Measurements from ENCODE around the gene IL31RA. TPM values are rescaled to one million over a fixed set of nuclear protein-coding genes. Genes with fewer than 3 reads are reported as not detected.

IL31RA gene
- total and polyA plus RNA-seq, 7 donors: 0.04 to 2.0 (median 0.20) TPM; not detected in 2

DNA sequence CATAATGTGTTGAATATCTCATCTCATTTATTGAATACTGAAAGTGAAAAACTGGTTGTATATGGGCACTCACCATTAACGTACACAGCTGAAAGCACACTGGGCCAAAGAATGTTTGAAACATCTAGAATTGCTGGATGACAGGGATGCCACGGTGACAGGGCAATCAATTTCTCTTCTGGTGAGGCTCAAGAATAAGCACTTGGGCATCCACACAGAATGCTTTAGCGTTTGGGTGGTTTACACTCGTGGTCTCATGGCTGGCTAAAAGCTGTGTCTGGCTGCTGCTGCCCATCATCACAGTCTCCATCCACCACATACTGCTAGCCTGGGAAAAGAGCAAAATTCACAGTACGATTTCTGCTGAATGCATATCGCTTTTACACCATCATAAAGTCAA is 30.7 kb upstream of the IL31RA start:
- DNase-seq (no peak), ATAC-seq (no peak)
- Histone ChIP-seq H3K27ac (no peak overlapping the region), H3K4me1 (no peaks in the 10 kb centered on the region), H3K9me3 (no peaks in the 10 kb centered on the region), H3K36me3 (ENCODE audit: insufficient read depth in 1 of 2, low read depth in 1 of 2) (no peaks in the 10 kb centered on the region), H3K27me3 (ENCODE audit: insufficient read depth in 3 of 3, low read length in 2 of 3) (peaks cover 0 to 35% (median 0%) of the 10 kb centered on the region in 3 donors), H3K4me3 (no peak overlapping the region)
- intact Hi-C loops (cut with DNase I): no loop called here
- WGBS, 3 donors: 52 to 59% (median 57%) methylated on average over 6 of the region's 6 CpGs
- TF ChIP-seq, protein P1, sequence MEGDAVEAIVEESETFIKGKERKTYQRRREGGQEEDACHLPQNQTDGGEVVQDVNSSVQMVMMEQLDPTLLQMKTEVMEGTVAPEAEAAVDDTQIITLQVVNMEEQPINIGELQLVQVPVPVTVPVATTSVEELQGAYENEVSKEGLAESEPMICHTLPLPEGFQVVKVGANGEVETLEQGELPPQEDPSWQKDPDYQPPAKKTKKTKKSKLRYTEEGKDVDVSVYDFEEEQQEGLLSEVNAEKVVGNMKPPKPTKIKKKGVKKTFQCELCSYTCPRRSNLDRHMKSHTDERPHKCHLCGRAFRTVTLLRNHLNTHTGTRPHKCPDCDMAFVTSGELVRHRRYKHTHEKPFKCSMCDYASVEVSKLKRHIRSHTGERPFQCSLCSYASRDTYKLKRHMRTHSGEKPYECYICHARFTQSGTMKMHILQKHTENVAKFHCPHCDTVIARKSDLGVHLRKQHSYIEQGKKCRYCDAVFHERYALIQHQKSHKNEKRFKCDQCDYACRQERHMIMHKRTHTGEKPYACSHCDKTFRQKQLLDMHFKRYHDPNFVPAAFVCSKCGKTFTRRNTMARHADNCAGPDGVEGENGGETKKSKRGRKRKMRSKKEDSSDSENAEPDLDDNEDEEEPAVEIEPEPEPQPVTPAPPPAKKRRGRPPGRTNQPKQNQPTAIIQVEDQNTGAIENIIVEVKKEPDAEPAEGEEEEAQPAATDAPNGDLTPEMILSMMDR (IDR thresholded peaks at IDR 0.05): no peak

DNA sequence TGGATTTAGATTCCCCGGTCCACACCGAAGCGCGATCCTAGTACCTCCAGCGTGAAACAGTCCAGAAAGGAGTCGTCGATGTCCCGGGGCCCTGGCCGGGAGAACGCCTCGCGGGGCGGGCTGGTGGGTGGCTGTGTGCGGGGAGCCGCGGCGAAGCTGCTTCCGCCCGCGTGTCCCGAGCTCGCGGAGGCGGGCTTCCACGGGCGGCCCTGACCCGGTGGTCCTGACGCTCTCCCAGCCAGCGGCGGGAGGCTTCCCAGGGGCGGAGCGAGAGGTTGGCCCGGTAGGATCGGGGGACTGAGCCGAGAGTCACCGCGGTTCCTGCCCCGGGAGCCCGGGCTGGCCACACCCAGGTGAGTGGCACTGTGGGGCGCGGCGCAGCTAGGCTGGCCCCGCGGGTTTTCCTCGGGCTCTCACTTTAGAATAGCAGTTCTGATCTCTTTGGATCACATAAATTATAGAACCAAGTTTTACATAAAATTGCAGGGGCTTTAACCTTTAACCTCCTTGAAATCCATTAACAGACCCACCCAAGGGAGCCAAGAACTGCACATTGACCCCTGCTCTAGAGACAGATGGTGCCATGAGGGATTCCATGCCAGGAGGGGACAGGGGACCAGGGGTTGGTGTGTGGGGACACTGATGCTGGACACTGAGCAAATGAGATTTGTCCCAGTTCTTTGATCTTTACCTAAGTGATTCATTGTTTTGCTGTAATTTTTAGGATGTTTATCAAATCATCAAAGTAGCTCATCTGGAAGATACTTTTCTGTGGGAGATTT is 29.2 kb upstream of the IL31RA start:
- Histone ChIP-seq H3K27me3 (ENCODE audit: insufficient read depth in 3 of 3, low read length in 2 of 3) (peaks cover 0 to 40% (median 0%) of the 10 kb centered on the region in 3 donors), H3K4me3 (peak overlapping the region; percentile 58), H3K9me3 (no peaks in the 10 kb centered on the region), H3K36me3 (ENCODE audit: insufficient read depth in 1 of 2, low read depth in 1 of 2) (no peaks in the 10 kb centered on the region), H3K4me1 (no peaks in the 10 kb centered on the region), H3K27ac (no peak overlapping the region)
- intact Hi-C loops (cut with DNase I): no loop called here
- DNase-seq (peak in 1 of 2 donors; percentile 15), ATAC-seq (peak in 2 of 4 donors; percentile 53 to 57)
- WGBS, 3 donors: 7 to 10% (median 9%) methylated on average over 35 to 45 of the region's 45 CpGs
- TF ChIP-seq, protein P1 (IDR thresholded peaks at IDR 0.05): no peak

DNA sequence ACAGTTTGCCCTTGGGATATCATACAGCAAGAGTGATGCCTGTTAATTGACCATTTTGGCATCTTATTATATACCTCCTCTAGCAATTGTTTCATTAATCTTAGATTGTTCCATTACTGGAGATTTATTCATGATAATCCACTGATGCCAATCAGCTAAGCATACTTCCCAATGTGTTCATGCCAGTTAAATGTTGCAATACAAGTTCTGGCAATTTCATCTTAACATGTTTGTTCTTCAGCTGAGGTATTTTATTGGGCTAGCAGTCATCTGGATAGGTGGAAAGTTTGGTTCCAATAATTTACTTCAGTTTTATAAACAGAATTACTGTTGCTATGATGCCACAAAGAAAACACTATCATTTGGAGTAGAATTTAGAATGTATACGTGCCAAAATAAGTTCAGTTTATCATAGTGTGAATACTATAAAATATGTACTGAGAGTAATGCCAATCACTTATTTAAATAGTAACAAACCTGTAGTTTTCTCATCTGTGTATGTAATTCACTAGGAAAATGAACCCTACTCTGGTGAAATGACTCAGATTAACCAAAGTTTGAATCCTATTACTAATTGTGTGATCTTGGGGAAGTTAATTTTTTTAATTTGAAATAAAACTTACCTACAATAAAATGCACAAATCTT is 27.9 kb upstream of the IL31RA start:
- H3K9me3 ChIP-seq: no peaks in the 10 kb centered on the region
- no peaks in the 10 kb centered on the region for H3K4me1 ChIP-seq
- intact Hi-C loops (cut with DNase I): no loop called here
- WGBS, 3 donors: 87 to 95% (median 91%) methylated on average over 1 of the region's 1 CpG
- no peaks in the 10 kb centered on the region for H3K36me3 ChIP-seq (ENCODE audit: insufficient read depth in 1 of 2, low read depth in 1 of 2)
- H3K27ac ChIP-seq: no peak overlapping the region
- H3K27me3 ChIP-seq (ENCODE audit: insufficient read depth in 3 of 3, low read length in 2 of 3): peaks cover 0 to 40% (median 0%) of the 10 kb centered on the region in 3 donors
- no peak overlapping the region for H3K4me3 ChIP-seq
- ATAC-seq (no peak), DNase-seq (no peak)
- TF ChIP-seq, protein P1 (IDR thresholded peaks at IDR 0.05): no peak

DNA sequence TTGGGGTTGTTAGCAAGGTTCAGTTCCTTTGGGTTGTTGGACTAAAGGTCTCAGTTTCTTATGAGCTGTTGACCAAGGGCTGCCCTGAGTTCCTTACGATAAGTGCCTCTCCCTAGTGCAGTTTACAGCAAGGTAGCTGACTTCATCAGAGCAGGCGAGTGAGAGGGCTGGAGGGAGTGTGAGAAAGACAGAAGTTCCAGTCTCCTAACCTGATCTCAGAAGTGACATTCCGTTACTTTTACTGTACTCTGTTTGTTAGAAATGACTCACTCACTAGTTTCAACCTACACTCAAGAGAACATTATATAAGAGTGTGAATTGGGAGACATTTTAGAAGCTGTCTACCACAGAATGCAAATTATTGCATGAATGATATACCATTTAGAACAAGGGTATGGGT is 21.2 kb upstream of the IL31RA start:
- peaks cover 0 to 4% (median 0%) of the 10 kb centered on the region in 3 donors for H3K27me3 ChIP-seq (ENCODE audit: insufficient read depth in 3 of 3, low read length in 2 of 3)
- no peaks in the 10 kb centered on the region for H3K36me3 ChIP-seq (ENCODE audit: insufficient read depth in 1 of 2, low read depth in 1 of 2)
- H3K9me3 ChIP-seq: no peaks in the 10 kb centered on the region
- TF ChIP-seq, protein P1 (IDR thresholded peaks at IDR 0.05): no peak
- DNase-seq (no peak), ATAC-seq (no peak)
- intact Hi-C loops (cut with DNase I): no loop called here
- no peaks in the 10 kb centered on the region for H3K4me1 ChIP-seq
- 95 to 97% (median 96%) methylated on average over 3 of the region's 3 CpGs for WGBS, 3 donors
- no peak overlapping the region for H3K27ac ChIP-seq
- H3K4me3 ChIP-seq: no peak overlapping the region
